Astrocyte of the spinal cord (primary cell): ENCODE measurements around the gene RUFY4.
"Not testable (repeated sequence)": the region's sequence is repeated elsewhere in the genome, so short reads cannot be mapped to it uniquely, and the experiment has no call there.

Experiments used
- DNase-seq: peaks from one replicate; pipeline ENCODE4 v3.0.0; 2011; ENCODE audit warnings: low read depth, low spot score
- H3K4me3 ChIP-seq: 2 replicates; pipeline ENCODE4 v1.5.1; 2011; ENCODE audit warnings: low read depth, mild to moderate bottlenecking, low read length, moderate library complexity
- in situ Hi-C: cut with HindIII; loops from 2 replicates; pipeline ENCODE4 v1.10.0; 2017; ENCODE audit warnings: low sequenced_read_pairs
- TF ChIP-seq, protein P1 (sequence below): IDR thresholded peaks from 2 replicates; pipeline ENCODE4 v1.5.1; 2012; ENCODE audit warnings: low read depth, mild to moderate bottlenecking, low read length, inconsistent platforms

The RUFY4 gene

DNA sequence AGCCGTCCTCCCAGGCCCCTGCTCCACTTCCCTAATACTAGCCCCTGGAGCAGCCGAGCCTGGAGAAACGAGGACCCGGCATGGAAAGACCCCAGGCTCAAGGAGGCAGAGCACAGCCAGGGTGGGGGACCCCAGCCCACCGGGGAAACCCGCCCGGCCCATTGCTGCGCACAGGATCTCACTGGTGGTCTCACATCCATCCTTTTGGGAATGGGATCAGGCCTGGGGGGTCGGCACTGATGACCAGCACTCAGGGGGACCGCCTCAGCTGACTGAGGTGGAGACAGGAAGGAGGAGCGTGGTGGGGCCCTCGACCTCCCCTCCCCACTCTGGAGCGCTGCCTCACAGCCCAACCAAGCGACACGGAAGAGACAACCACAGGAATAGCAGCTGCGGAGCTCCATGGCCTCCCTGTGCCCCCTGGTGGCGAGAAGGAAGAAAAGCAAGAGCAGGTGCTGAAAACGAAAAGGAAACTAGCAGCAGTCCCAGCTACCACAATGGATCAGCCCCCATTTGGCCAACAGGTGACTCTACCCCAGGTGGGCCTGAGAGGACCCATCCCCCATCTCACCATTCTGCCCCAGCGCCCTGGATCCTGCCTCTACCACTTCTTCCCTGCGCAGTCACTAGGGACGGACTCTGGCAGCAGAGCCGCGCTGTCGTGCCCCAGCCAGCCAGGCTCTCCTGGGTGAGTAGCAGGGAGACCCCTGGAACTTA is 34.4 kb upstream of the RUFY4 start:
- in situ Hi-C loops, H3K4me3 ChIP-seq: not testable (repeated sequence)
- TF ChIP-seq, protein P1, sequence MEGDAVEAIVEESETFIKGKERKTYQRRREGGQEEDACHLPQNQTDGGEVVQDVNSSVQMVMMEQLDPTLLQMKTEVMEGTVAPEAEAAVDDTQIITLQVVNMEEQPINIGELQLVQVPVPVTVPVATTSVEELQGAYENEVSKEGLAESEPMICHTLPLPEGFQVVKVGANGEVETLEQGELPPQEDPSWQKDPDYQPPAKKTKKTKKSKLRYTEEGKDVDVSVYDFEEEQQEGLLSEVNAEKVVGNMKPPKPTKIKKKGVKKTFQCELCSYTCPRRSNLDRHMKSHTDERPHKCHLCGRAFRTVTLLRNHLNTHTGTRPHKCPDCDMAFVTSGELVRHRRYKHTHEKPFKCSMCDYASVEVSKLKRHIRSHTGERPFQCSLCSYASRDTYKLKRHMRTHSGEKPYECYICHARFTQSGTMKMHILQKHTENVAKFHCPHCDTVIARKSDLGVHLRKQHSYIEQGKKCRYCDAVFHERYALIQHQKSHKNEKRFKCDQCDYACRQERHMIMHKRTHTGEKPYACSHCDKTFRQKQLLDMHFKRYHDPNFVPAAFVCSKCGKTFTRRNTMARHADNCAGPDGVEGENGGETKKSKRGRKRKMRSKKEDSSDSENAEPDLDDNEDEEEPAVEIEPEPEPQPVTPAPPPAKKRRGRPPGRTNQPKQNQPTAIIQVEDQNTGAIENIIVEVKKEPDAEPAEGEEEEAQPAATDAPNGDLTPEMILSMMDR: peak; percentile 69
- peak; percentile 46 for DNase-seq

DNA sequence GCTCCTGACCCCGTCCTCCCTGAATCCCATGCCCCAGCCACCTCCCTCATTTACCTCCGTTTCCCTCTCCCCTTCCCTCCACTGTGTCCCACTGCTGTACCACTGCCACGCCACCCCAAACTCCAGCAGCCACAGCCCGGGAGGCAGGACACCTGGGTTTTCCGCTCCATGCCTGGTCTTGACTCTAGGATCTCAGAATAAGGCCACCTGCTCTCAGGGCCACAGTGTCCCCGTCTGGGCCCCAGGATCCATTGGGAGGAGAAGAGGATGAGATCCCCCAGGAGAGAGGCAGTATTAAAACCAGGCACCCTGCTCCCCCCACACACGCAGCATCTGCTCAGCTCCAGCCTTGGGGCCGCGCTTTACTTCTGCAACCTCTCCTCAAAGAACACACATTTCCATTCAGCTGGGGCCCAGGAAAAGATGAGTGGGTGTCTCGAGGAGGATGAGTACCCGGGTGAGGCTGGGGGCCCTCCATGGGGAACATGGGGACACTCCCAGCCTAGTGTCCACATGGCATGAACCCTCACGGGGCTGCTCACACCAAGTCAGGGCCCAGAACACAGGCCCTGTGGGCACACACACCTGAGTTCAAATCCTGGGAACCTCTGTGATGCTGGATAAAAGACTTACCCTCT is 33.5 kb upstream of the RUFY4 start:
- TF ChIP-seq, protein P1: no peak
- DNase-seq: no peak
- in situ Hi-C loops: no loop called here
- H3K4me3 ChIP-seq: no peak overlapping the region

DNA sequence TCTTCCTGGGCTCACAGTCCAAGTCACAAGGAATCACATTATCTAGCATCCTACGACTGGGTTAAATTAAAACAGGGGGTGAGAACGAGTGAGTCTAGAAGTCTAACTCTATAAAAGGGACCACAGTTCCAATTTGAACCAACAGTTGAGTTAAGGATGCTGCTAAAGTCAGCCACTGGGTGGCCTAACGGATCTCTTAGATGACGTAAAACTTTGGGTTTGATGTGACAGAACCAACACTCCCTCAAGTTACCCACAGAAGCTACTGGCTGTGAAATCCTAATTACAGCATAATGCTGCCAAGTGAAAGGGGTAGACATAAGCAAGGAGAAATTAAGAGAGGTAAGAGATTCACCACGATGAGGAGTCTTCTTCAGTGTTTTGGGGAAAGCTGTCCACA is 32.7 kb upstream of the RUFY4 start:
- no peak for DNase-seq
- H3K4me3 ChIP-seq: no peak overlapping the region
- TF ChIP-seq, protein P1: no peak
- in situ Hi-C loops: no loop called here

DNA sequence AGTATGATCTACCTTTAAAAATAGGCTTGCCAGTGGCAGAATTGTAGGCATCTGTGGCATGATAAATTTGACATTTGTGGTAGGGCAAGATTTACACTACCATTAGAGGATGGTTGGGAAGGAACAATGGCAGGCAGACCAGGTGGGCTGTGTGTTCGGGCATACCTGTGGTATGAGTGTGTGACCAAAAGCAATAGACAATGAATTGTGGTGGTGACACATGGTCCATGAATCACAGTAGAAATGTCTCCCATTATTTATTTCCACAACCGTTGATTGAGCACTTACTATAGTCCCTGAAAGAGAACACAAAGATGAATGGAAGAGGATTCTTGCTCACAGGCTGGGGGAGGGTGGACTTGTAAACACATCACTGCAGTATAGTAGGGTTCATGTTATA is 29.9 kb upstream of the RUFY4 start:
- DNase-seq: peak; percentile 5
- no peak overlapping the region for H3K4me3 ChIP-seq
- in situ Hi-C loops: no loop called here
- TF ChIP-seq, protein P1: no peak

DNA sequence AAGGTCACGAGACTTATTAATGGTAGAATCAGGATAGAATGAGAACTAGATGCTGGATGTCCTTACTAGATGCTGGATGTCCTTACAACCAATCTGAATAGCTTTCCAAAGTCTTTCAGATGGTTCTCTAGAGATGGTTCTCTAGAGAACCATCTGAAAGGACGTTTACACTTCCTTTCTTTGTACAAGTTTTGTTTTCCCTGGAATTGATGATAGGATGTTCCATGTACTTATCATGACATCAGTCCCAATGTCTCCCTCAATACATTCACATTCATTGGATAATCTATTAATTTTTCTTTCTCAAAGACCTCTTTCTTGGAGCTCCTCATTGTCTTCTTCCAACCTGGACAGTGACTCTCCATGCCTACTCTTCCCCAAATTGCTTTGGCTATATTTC is 28.2 kb upstream of the RUFY4 start:
- TF ChIP-seq, protein P1: no peak
- DNase-seq: no peak
- in situ Hi-C loops: no loop called here
- no peak overlapping the region for H3K4me3 ChIP-seq

DNA sequence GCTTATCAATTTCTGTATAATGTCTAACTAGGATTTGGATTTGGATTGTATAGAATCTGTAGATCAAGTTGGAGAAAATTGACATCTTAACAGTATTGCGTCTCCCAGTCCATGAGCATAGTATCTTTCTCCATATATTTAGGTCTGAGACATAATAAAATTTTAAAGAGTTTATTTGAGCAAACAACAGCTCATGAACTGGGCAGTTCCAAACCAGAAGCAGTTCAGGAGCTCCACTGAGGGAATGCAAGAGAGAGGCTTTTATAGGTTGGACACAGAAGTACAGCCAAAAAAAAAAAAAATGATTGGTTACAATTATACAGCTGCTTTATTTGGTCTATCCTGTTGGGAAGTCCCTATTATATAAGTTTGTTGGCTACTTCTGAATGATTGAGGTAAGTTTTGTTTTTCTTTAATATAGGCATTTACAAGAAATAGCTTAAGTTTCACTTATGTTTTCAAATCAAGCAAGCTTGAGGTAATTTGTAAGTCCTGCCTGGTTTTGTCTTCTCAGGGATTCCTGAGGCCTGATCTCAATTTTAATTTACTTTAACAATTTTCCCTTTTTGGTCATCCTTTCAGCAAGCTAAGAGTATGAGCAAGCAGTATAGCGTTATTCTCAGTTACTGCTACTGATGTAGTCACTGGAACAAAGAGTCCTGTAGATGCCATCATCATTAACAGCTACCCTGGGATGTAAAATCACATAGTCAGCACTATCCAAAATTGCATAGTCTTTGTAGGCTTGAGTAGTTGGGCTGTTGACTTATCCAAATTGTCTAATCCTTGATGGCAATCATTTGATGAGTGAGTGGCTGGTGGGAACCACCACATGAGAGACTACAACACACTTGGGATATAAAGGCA is 27.5 kb upstream of the RUFY4 start:
- DNase-seq: no peak
- TF ChIP-seq, protein P1: no peak
- H3K4me3 ChIP-seq: no peak overlapping the region
- in situ Hi-C loops: no loop called here
